Activated CD8-positive, alpha-beta memory T cell treated with anti-CD3 and anti-CD28 coated beads, Interleukin-2, amount 10 ng/mL, durations not matched to agents 7 days and 5 days (primary cell): ENCODE measurements around the gene PTPRC. TPM values are rescaled to one million over a fixed set of nuclear protein-coding genes. Genes with fewer than 3 reads are reported as not detected.

Experiments
- ATAC-seq: fragments of 150-1000 bp; cut with Tn5 transposase; one replicate; pipeline ENCODE4 v1.10.0; 2021; ENCODE audit warnings: moderate library complexity
- CTCF ChIA-PET: fragments of 350-600 bp; sonication (Branson Sonifier 250); formaldehyde crosslinking; loops from one replicate; lab custom pipeline; 2021; ENCODE audit warnings: antibody characterized with exemption; lab: Charles Lee
- DNase-seq: peaks from one replicate; pipeline ENCODE4 v3.0.0-alpha.2; 2020
- H3K27ac Mint-ChIP-seq: one replicate; pipeline ENCODE4 v1.8.0; 2021; ENCODE audit warnings: mild to moderate bottlenecking, mixed read lengths
- H3K27me3 Mint-ChIP-seq: one replicate; pipeline ENCODE4 v1.8.0; 2021; ENCODE audit warnings: mixed read lengths
- H3K36me3 Mint-ChIP-seq: one replicate; pipeline ENCODE4 v1.8.0; 2021; ENCODE audit warnings: mild to moderate bottlenecking, mixed read lengths
- H3K4me1 Mint-ChIP-seq: one replicate; pipeline ENCODE4 v1.8.0; 2021; ENCODE audit warnings: mixed read lengths
- H3K4me3 Mint-ChIP-seq: one replicate; pipeline ENCODE4 v1.8.0; 2021; ENCODE audit warnings: mild to moderate bottlenecking, moderate library complexity, mixed read lengths
- H3K9me3 Mint-ChIP-seq: one replicate; pipeline ENCODE4 v1.8.0; 2022; ENCODE audit warnings: low read depth, mixed read lengths
- total RNA-seq, 2 experiments: library from RNA; stranded (reverse); gene quantifications; one replicate each; pipeline ENCODE4 v1.2.3, GENCODE V29; 2021

The PTPRC gene
- total RNA-seq, 2 experiments from 2014 or later: 556 to 674 TPM

- DNase-seq (no peak), ATAC-seq (peak; percentile 18)
- CTCF ChIA-PET: interaction anchor here (0.8 to 2.2 kb wide), 3 partner anchors 9 to 36 kb away, joined by 3 to 8 read pairs (median 5); no protein-coding TSS in a partner anchor
- H3K27ac Mint-ChIP-seq: peak overlapping the region; percentile 90
- H3K36me3 Mint-ChIP-seq: peaks cover 54% of the 10 kb centered on the region
- H3K4me1 Mint-ChIP-seq: peaks cover 69% of the 10 kb centered on the region
- no peaks in the 10 kb centered on the region for H3K9me3 Mint-ChIP-seq
- peak overlapping the region; percentile 61 for H3K4me3 Mint-ChIP-seq
- H3K27me3 Mint-ChIP-seq: no peaks in the 10 kb centered on the region
These were observed 16.8 kb downstream of the PTPRC start for GRCh38 chr1:198655459-198656121.

- Mint-ChIP-seq H3K27ac (peak overlapping the region; percentile 90), H3K4me1 (peaks cover 67% of the 10 kb centered on the region), H3K9me3 (no peaks in the 10 kb centered on the region), H3K36me3 (peaks cover 54% of the 10 kb centered on the region), H3K4me3 (peak overlapping the region; percentile 63), H3K27me3 (no peaks in the 10 kb centered on the region)
- CTCF ChIA-PET: interaction anchor here (0.8 to 2.2 kb wide), 10 partner anchors 10 to 138 kb away, joined by 3 to 8 read pairs (median 3); partner anchors contain the start of gene PTPRC
- DNase-seq: peak; percentile 80
- ATAC-seq: peak; percentile 63
These were observed 17.7 kb downstream of the PTPRC start for GRCh38 chr1:198656500-198656932.

DNA sequence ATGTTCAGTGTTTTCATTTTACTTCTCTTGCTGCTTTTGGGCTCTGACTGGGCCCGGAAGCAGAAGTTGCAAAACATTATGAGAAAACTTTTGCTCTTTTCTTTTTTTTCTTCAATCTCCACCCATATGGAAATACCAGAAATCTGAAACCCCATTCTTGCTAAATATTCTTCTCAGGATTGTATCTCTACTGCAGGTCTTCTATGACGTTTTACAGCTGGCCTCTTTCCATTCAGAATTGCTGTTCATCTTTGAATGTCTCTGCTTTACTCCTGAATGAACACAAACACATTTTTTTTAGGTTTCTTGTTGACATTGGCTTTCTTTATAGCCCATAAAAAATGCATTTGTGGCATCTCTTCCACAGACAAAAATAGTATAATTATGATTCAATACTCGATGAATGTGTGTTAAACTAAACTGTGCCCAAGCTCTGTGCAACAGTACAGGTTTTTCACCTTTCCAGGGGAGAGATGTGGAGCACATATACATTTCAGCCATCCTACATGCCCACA lies 18.8 kb downstream of the PTPRC start:
- Mint-ChIP-seq H3K4me1 (peaks cover 64% of the 10 kb centered on the region), H3K27me3 (no peaks in the 10 kb centered on the region), H3K36me3 (peaks cover 54% of the 10 kb centered on the region), H3K27ac (peak overlapping the region; percentile 80), H3K4me3 (peak overlapping the region; percentile 69), H3K9me3 (no peaks in the 10 kb centered on the region)
- CTCF ChIA-PET: interaction anchor here (0.6 to 2.2 kb wide), 6 partner anchors 9 to 38 kb away, joined by 3 to 8 read pairs (median 3); no protein-coding TSS in a partner anchor
- DNase-seq (no peak), ATAC-seq (peak; percentile 20)

- H3K4me1 Mint-ChIP-seq: peaks cover 76% of the 10 kb centered on the region
- CTCF ChIA-PET: interaction anchor here (1.1 to 1.9 kb wide), 2 partner anchors 11 to 21 kb away, joined by 4 to 6 read pairs; no protein-coding TSS in a partner anchor
- DNase-seq (peak; percentile 63), ATAC-seq (peak; percentile 18)
- no peaks in the 10 kb centered on the region for H3K27me3 Mint-ChIP-seq
- H3K36me3 Mint-ChIP-seq: peaks cover 64% of the 10 kb centered on the region
- peak overlapping the region; percentile 55 for H3K4me3 Mint-ChIP-seq
- peak overlapping the region; percentile 77 for H3K27ac Mint-ChIP-seq
- no peaks in the 10 kb centered on the region for H3K9me3 Mint-ChIP-seq
These were observed 21.8 kb downstream of the PTPRC start for GRCh38 chr1:198660341-198661261.

GRCh38 chr1:198662821-198663220 lies 24.0 kb downstream of the PTPRC start:
- Mint-ChIP-seq H3K4me1 (peaks cover 76% of the 10 kb centered on the region), H3K27ac (peak overlapping the region; percentile 69), H3K27me3 (no peaks in the 10 kb centered on the region), H3K36me3 (peaks cover 68% of the 10 kb centered on the region), H3K9me3 (no peaks in the 10 kb centered on the region), H3K4me3 (peak overlapping the region; percentile 61)
- ATAC-seq (peak; percentile 10), DNase-seq (no peak)
- CTCF ChIA-PET: interaction anchor here (0.9 to 1.6 kb wide), 2 partner anchors 10 to 19 kb away, joined by 4 read pairs; no protein-coding TSS in a partner anchor

DNA sequence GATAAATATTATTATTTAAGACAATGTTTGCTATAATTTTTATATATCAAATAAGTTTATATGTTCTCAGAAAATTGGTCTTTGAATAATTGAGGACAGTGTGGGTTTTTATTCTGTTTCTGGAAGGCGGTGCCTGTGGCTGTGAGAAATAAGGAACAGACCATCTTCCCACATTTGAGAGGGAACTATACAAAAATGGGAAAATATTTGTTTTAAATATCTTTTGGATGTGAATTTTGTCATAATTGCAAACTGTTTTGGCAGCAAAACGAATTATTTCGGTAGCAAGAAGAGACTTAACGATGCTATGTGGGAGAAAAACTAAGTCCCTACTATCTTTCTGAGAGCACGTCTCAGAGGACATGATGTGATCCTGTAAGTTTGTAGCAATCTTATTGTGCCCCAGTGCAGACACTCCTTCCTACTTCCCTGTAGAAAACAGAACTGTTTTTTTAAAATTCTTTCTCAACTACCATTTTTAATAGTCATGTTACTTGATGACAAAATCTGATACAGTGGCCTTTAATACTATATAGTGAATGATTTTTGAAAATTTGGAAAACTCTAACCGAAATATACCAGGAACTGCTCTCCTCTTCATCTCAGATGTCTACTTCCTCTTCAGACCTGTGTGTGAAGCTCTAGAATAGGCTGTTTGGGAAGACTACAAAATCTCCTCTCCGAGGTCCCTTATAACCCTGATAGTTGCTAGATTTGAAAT lies 25.4 kb downstream of the PTPRC start:
- ATAC-seq (peak; percentile 29), DNase-seq (no peak)
- H3K36me3 Mint-ChIP-seq: peaks cover 64% of the 10 kb centered on the region
- H3K4me1 Mint-ChIP-seq: peaks cover 78% of the 10 kb centered on the region
- no peaks in the 10 kb centered on the region for H3K27me3 Mint-ChIP-seq
- H3K4me3 Mint-ChIP-seq: peak overlapping the region; percentile 62
- CTCF ChIA-PET: no interaction called here
- H3K9me3 Mint-ChIP-seq: no peaks in the 10 kb centered on the region
- peak overlapping the region; percentile 86 for H3K27ac Mint-ChIP-seq

DNA sequence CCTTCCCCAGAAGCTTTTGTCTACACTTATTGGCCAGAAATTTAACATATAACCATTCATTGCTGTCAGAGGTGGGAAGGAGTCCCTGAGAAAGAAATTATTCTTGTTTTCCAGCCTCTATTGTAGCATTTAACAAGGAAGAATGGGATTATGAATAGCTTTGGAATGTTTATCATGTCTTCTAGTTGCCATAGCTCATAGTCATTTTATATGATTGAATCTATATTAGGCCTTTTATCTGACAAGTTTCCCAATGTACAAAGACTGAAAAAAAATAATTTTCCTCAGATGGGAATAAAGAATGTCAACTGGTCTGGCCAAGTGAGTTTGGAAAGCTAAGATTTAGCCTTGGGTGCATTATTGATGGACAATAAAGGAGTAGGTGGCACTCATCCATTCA lies 28.3 kb downstream of the PTPRC start:
- Mint-ChIP-seq H3K27ac (peak overlapping the region; percentile 89), H3K27me3 (no peaks in the 10 kb centered on the region), H3K36me3 (peaks cover 71% of the 10 kb centered on the region), H3K4me1 (peaks cover 86% of the 10 kb centered on the region), H3K4me3 (no peak overlapping the region), H3K9me3 (no peaks in the 10 kb centered on the region)
- DNase-seq: no peak
- no peak for ATAC-seq
- CTCF ChIA-PET: interaction anchor here (0.9 to 2.8 kb wide), 6 partner anchors 8 to 24 kb away, joined by 3 to 10 read pairs (median 6); no protein-coding TSS in a partner anchor

GRCh38 chr1:198667807-198668206 lies 29.0 kb downstream of the PTPRC start:
- Mint-ChIP-seq H3K9me3 (no peaks in the 10 kb centered on the region), H3K27me3 (no peaks in the 10 kb centered on the region), H3K27ac (peak overlapping the region; percentile 89), H3K36me3 (peaks cover 71% of the 10 kb centered on the region), H3K4me3 (no peak overlapping the region), H3K4me1 (peaks cover 86% of the 10 kb centered on the region)
- no peak for ATAC-seq
- no peak for DNase-seq
- CTCF ChIA-PET: interaction anchor here (0.9 to 2.8 kb wide), 6 partner anchors 9 to 24 kb away, joined by 3 to 10 read pairs (median 4); no protein-coding TSS in a partner anchor

DNA sequence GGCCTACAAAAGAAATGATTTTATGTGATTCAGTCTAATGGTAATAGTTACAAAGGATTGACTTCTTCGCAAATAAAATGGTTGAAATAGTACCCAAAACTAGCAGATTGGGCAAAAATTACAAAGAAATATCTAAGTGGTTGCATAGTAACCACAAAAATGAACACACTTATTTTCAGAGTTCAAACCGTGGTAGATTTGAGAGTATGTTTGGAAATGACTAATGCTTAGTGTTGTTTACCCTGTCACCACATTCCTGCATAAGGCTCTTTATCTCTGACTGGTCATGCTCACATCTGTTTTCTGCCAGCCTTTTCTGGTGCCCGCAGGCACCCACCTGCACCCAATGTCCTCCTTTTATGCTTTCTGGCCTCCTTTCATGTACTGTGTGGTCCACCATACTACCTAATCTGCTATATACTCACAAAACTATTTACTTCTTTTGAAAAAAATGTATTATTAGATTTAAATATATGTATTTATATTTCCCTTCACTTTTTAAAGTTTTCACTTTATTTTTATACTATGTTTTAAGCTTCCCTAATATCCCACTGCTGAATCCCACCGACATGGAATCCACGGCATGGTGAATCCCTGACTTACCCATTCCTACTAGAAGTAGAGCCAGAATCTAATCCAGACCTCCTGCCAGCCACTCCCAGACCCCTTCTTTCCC lies 30.3 kb downstream of the PTPRC start:
- H3K27me3 Mint-ChIP-seq: no peaks in the 10 kb centered on the region

GRCh38 chr1:198669771-198670170 lies 30.9 kb downstream of the PTPRC start:
- H3K36me3 Mint-ChIP-seq: peaks cover 68% of the 10 kb centered on the region
- CTCF ChIA-PET: interaction anchor here (0.8 to 2.4 kb wide), 3 partner anchors 9 to 46 kb away, joined by 3 to 11 read pairs (median 5); no protein-coding TSS in a partner anchor

More for the DNA sequence above, 30.3 kb downstream of the PTPRC start:
- Mint-ChIP-seq H3K27ac (peak overlapping the region; percentile 89), H3K9me3 (no peaks in the 10 kb centered on the region), H3K36me3 (peaks cover 71% of the 10 kb centered on the region), H3K4me3 (peak overlapping the region; percentile 33), H3K4me1 (peaks cover 87% of the 10 kb centered on the region)
- peak; percentile 82 for ATAC-seq
- CTCF ChIA-PET: interaction anchor here (1.1 to 2.8 kb wide), 2 partner anchors 10 to 19 kb away, joined by 5 to 10 read pairs; no protein-coding TSS in a partner anchor
- DNase-seq: peak; percentile 71

DNA sequence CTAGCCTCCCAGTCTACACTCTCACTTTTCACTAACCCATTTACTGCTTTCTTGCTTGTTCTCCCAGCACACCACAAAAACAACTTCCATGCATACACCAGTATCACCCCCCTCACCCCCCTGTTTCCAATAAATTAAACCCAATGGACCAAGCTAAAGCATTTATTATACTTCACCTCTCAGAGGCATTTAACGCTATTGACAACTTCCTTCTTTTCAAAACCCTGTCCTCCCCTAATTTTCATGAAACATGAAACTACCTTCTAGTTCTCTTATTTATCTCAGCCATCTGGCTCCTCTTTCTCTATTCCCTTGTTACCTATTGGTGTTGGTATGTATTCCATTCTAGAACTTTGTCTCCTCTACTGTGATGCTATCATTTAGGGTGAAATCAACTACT lies 32.3 kb downstream of the PTPRC start:
- no peak for ATAC-seq
- Mint-ChIP-seq H3K27ac (peak overlapping the region; percentile 79), H3K36me3 (peaks cover 67% of the 10 kb centered on the region), H3K9me3 (no peaks in the 10 kb centered on the region), H3K4me1 (peaks cover 86% of the 10 kb centered on the region), H3K4me3 (peak overlapping the region; percentile 51), H3K27me3 (no peaks in the 10 kb centered on the region)
- CTCF ChIA-PET: interaction anchor here (0.9 to 2.4 kb wide), 4 partner anchors 10 to 150 kb away, joined by 3 to 11 read pairs (median 4); no protein-coding TSS in a partner anchor
- no peak for DNase-seq

More at GRCh38 chr1:198669771-198670170, 30.9 kb downstream of the PTPRC start:
- peak overlapping the region; percentile 89 for H3K27ac Mint-ChIP-seq
- no peaks in the 10 kb centered on the region for H3K9me3 Mint-ChIP-seq
- H3K27me3 Mint-ChIP-seq: no peaks in the 10 kb centered on the region
- DNase-seq: no peak
- H3K4me3 Mint-ChIP-seq: peak overlapping the region; percentile 33
- H3K4me1 Mint-ChIP-seq: peaks cover 85% of the 10 kb centered on the region
- no peak for ATAC-seq
